ENCODE measurements around the gene KLHL35.

The KLHL35 gene

GRCh38 chr11:75447415-75447814, 14.4 kb upstream of the KLHL35 start:
- Histone ChIP-seq H3K4me3 (ENCODE audit: insufficient read depth, low read length, poor library complexity, severe bottlenecking) (no peak overlapping the region), H3K9ac (ENCODE audit: low read length) (no peak overlapping the region), H3K27me3 (ENCODE audit: low read length) (no peaks in the 10 kb centered on the region), H3K9me3 (ENCODE audit: insufficient read depth, low read length) (no peaks in the 10 kb centered on the region), H3K27ac (ENCODE audit: low read depth, low read length) (no peak overlapping the region), H4K20me1 (ENCODE audit: low read depth, low read length) (no peaks in the 10 kb centered on the region), H3F3A (ENCODE audit: insufficient read depth) (no peaks in the 10 kb centered on the region), H3K79me2 (ENCODE audit: insufficient read depth, low read length) (no peaks in the 10 kb centered on the region), H3K36me3 (ENCODE audit: low read length) (no peaks in the 10 kb centered on the region), H3K9me2 (replicated peaks; ENCODE audit: insufficient read depth, low read length) (no peaks in the 10 kb centered on the region), H2AFZ (ENCODE audit: low read depth, low read length, severe bottlenecking) (no peak overlapping the region), H3K4me2 (ENCODE audit: low read depth, low read length, poor library complexity, severe bottlenecking) (no peak overlapping the region)
- no peak for TF ChIP-seq CTCF (IDR thresholded peaks at IDR 0.05; ENCODE audit: insufficient read depth, low read length, poor library complexity, severe bottlenecking)
- no peak for TF ChIP-seq EZH2phosphoT487 (conservative IDR thresholded peaks at IDR 0.05; ENCODE audit: low read length)

GRCh38 chr11:75445315-75445953, 12.4 kb upstream of the KLHL35 start:
- Histone ChIP-seq H3K4me2 (ENCODE audit: low read depth, low read length, poor library complexity, severe bottlenecking) (no peak overlapping the region), H4K20me1 (ENCODE audit: low read depth, low read length) (no peaks in the 10 kb centered on the region), H3K36me3 (ENCODE audit: low read length) (no peaks in the 10 kb centered on the region), H2AFZ (ENCODE audit: low read depth, low read length, severe bottlenecking) (no peak overlapping the region), H3K9me3 (ENCODE audit: insufficient read depth, low read length) (no peaks in the 10 kb centered on the region), H3K27ac (ENCODE audit: low read depth, low read length) (no peak overlapping the region), H3K4me3 (ENCODE audit: insufficient read depth, low read length, poor library complexity, severe bottlenecking) (no peak overlapping the region), H3K9me2 (replicated peaks; ENCODE audit: insufficient read depth, low read length) (no peaks in the 10 kb centered on the region), H3K79me2 (ENCODE audit: insufficient read depth, low read length) (no peaks in the 10 kb centered on the region), H3F3A (ENCODE audit: insufficient read depth) (no peaks in the 10 kb centered on the region), H3K9ac (ENCODE audit: low read length) (no peak overlapping the region), H3K27me3 (ENCODE audit: low read length) (no peaks in the 10 kb centered on the region)
- TF ChIP-seq EZH2phosphoT487 (conservative IDR thresholded peaks at IDR 0.05; ENCODE audit: low read length) (no peak), CTCF (IDR thresholded peaks at IDR 0.05; ENCODE audit: insufficient read depth, low read length, poor library complexity, severe bottlenecking) (peak; percentile 91)

GRCh38 chr11:75443043-75443442, 10.0 kb upstream of the KLHL35 start:
- Histone ChIP-seq H3K9ac (ENCODE audit: low read length) (no peak overlapping the region), H3K4me3 (ENCODE audit: insufficient read depth, low read length, poor library complexity, severe bottlenecking) (no peak overlapping the region), H3K27ac (ENCODE audit: low read depth, low read length) (no peak overlapping the region), H2AFZ (ENCODE audit: low read depth, low read length, severe bottlenecking) (no peak overlapping the region), H4K20me1 (ENCODE audit: low read depth, low read length) (no peaks in the 10 kb centered on the region), H3K9me2 (replicated peaks; ENCODE audit: insufficient read depth, low read length) (no peaks in the 10 kb centered on the region), H3F3A (ENCODE audit: insufficient read depth) (no peaks in the 10 kb centered on the region), H3K36me3 (ENCODE audit: low read length) (no peaks in the 10 kb centered on the region), H3K4me2 (ENCODE audit: low read depth, low read length, poor library complexity, severe bottlenecking) (no peak overlapping the region), H3K9me3 (ENCODE audit: insufficient read depth, low read length) (no peaks in the 10 kb centered on the region), H3K27me3 (ENCODE audit: low read length) (no peaks in the 10 kb centered on the region), H3K79me2 (ENCODE audit: insufficient read depth, low read length) (no peaks in the 10 kb centered on the region)
- TF ChIP-seq CTCF (IDR thresholded peaks at IDR 0.05; ENCODE audit: insufficient read depth, low read length, poor library complexity, severe bottlenecking): no peak
- no peak for TF ChIP-seq EZH2phosphoT487 (conservative IDR thresholded peaks at IDR 0.05; ENCODE audit: low read length)

All from SU-DHL-6 (cell line).